Cardiac muscle cell (in vitro differentiated cells and primary cell): Measurements from ENCODE around the gene TFDP2. TPM values are rescaled to one million over a fixed set of nuclear protein-coding genes. Genes with fewer than 3 reads are reported as not detected.
"Not testable (repeated sequence)": the region's sequence is repeated elsewhere in the genome, so short reads cannot be mapped to it uniquely, and the experiment has no call there.

Experiments
- DNase-seq, 2 donors: peaks; one replicate each; pipeline versions ENCODE4 v3.0.0 to v3.0.0-alpha.2; 2010 to 2017; ENCODE audit warnings: low read depth in 1 of 2, low spot score in 1 of 2
- H3K27ac ChIP-seq: fragments of 200-600 bp; sonication (generic); 2 replicates; pipeline ENCODE4 v1.5.1; 2016
- H3K27me3 ChIP-seq: fragments of 200-600 bp; sonication (generic); 2 replicates; pipeline ENCODE4 v1.6.0; 2016; ENCODE audit warnings: control low read depth
- H3K36me3 ChIP-seq: fragments of 200-600 bp; sonication (generic); 2 replicates; pipeline ENCODE4 v1.5.1; 2016; ENCODE audit warnings: control low read depth
- H3K4me1 ChIP-seq: fragments of 200-600 bp; sonication (generic); 2 replicates; pipeline ENCODE4 v1.8.1; 2017; ENCODE audit warnings: low read depth, mild to moderate bottlenecking, mixed run types
- H3K4me3 ChIP-seq: fragments of 200-600 bp; sonication (generic); 2 replicates; pipeline ENCODE4 v1.5.1; 2016; ENCODE audit warnings: mild to moderate bottlenecking
- H3K9me3 ChIP-seq: fragments of 200-600 bp; sonication (generic); 2 replicates; pipeline ENCODE4 v1.5.1; 2017; ENCODE audit warnings: low read depth, mild to moderate bottlenecking, control low read depth
- polyA plus RNA-seq: library from polyadenylated mRNA; unstranded; fragments of >200 nt; fragmentation: Nextera tagmentation; extraction: Ambion mirVana; gene quantifications from 2 replicates; pipeline ENCODE4 v1.2.1, GENCODE V29; 2016
- total RNA-seq: library from RNA; depleted of rRNA; stranded (reverse); fragments of >200 nt; gene quantifications from 2 replicates; pipeline ENCODE4 v1.2.3, GENCODE V29; 2016
- TF ChIP-seq, protein P1 (sequence below): IDR thresholded peaks from 2 replicates; pipeline ENCODE4 v1.5.1; 2012; ENCODE audit warnings: low read depth, mild to moderate bottlenecking, low read length

The TFDP2 gene
- total and polyA plus RNA-seq, 2 experiments from 2014 or later: 60.8 to 95.2 TPM

DNA sequence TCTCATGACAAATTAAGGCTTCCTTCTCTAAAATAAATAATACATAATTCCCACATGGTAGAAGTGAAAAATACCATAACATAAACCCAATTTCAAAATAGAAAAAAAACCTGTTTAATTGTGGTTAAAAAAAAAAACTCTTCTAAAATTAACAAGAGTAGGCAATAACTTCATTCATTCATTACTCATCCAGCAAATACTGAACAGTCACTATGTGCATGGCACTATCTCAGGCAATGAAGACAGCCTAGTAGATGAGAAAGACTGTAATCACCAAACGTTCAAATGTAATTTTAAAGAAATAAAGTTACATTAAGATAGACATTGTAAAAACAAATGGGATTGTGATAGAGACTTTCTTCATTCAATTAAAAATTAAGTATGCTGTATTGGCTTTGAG lies 43.4 kb downstream of the TFDP2 start:
- no peak for DNase-seq
- Histone ChIP-seq H3K9me3 (no peaks in the 10 kb centered on the region), H3K4me1 (no peaks in the 10 kb centered on the region), H3K36me3 (no peaks in the 10 kb centered on the region), H3K27me3 (no peaks in the 10 kb centered on the region), H3K27ac (no peak overlapping the region), H3K4me3 (no peak overlapping the region)
- TF ChIP-seq, protein P1, sequence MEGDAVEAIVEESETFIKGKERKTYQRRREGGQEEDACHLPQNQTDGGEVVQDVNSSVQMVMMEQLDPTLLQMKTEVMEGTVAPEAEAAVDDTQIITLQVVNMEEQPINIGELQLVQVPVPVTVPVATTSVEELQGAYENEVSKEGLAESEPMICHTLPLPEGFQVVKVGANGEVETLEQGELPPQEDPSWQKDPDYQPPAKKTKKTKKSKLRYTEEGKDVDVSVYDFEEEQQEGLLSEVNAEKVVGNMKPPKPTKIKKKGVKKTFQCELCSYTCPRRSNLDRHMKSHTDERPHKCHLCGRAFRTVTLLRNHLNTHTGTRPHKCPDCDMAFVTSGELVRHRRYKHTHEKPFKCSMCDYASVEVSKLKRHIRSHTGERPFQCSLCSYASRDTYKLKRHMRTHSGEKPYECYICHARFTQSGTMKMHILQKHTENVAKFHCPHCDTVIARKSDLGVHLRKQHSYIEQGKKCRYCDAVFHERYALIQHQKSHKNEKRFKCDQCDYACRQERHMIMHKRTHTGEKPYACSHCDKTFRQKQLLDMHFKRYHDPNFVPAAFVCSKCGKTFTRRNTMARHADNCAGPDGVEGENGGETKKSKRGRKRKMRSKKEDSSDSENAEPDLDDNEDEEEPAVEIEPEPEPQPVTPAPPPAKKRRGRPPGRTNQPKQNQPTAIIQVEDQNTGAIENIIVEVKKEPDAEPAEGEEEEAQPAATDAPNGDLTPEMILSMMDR: no peak

DNA sequence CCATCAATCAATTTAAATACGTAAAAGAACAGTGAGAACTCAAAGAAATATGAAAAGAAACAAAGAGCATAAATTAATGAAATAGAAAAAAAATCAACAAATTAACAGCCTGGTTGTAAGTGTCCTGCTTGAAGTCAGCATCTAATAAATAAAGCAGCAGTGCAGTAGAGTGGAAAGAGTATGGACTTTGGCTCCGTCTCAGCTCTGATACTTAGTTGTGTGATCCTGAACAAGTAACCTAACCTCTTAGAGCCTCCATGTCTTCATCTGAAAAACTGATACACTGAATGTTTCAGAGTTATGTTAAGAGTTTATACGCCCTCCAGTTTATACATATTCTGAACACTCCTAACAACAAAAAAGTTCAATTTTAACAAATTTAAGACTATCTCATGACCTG lies 44.6 kb downstream of the TFDP2 start:
- no peak overlapping the region for H3K4me3 ChIP-seq
- DNase-seq: no peak
- no peaks in the 10 kb centered on the region for H3K9me3 ChIP-seq
- H3K4me1 ChIP-seq: no peaks in the 10 kb centered on the region
- no peaks in the 10 kb centered on the region for H3K36me3 ChIP-seq
- TF ChIP-seq, protein P1: no peak
- H3K27ac ChIP-seq: no peak overlapping the region
- no peaks in the 10 kb centered on the region for H3K27me3 ChIP-seq

DNA sequence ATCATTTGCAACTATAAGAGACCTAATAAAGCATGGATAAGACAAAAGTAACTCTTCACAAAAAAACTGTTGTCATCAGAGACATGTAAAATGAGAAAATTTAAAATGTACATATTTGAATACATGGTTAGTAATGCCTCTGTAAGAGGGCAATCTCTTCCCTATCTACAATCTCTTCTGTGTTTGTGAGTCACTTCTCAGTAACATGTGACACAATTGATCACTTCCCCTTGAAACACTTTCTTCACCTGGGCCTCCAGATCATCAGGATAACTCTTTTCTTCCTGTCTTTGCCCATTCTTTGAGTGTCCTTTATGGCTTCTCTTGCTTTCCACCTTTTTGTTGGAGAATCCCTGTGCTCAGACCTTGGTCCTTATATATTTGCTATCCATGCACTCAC lies 50.4 kb downstream of the TFDP2 start:
- Histone ChIP-seq H3K27me3 (no peaks in the 10 kb centered on the region), H3K36me3 (no peaks in the 10 kb centered on the region), H3K4me1 (no peaks in the 10 kb centered on the region), H3K9me3 (no peaks in the 10 kb centered on the region), H3K4me3 (no peak overlapping the region), H3K27ac (no peak overlapping the region)
- no peak for DNase-seq
- TF ChIP-seq, protein P1: no peak

DNA sequence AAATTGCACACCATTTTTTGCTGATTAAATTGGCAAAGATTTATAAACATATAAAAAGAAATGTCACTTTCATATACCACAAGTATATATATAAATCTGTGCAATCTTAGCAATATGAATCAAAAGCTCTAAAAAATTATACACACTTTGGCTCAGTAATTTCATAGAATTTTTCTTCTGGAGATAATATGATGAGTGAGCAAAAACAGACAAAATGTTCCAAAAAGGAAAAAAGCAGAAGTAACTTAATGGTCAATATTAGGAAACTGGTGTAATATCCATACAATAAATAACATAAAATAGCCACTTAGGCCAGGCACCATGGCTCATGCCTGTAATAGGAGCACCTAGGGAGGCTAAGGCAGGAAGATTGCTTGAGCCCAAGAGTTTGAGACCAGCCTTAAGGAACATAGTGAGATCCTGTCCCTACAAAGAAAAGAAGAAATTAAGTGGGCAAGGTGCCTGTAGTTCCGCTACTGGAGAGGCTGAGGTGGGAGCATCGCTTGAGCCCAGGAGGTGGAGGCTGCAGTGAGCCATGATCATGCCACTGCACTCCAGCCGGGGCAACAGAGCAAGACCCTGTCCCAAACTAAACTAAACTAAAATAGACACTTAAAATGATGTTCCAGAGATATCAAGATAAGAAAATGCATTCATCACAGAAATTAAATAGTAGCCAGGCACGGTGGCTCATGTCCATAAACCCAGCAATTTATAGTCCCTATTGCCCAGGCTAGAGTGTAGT lies 52.1 kb downstream of the TFDP2 start:
- Histone ChIP-seq H3K27me3 (no peaks in the 10 kb centered on the region), H3K36me3 (no peaks in the 10 kb centered on the region), H3K9me3 (no peaks in the 10 kb centered on the region), H3K27ac (no peak overlapping the region), H3K4me1 (no peaks in the 10 kb centered on the region), H3K4me3 (no peak overlapping the region)
- TF ChIP-seq, protein P1: no peak
- DNase-seq: no peak

DNA sequence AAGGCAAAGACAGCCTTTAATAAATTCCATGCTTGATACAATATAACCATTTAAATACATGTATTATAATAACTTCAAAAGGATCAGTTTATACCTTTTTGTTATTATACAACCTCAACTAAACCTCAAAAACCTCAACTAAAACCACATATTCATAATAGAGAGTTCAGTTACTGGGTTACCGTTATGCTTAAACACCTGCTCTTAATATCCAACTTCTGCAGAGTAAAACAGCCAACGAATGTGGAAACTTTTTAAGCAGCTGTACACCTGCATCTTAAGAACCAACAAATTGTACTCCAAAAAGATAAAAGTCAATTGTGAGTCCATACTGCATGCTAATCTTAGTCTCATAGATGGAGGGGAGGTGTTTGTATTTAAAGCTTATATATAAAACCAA lies 53.5 kb downstream of the TFDP2 start:
- H3K4me1 ChIP-seq: no peaks in the 10 kb centered on the region
- no peaks in the 10 kb centered on the region for H3K36me3 ChIP-seq
- H3K27ac ChIP-seq: no peak overlapping the region
- no peak for DNase-seq
- no peaks in the 10 kb centered on the region for H3K9me3 ChIP-seq
- H3K4me3 ChIP-seq: no peak overlapping the region
- TF ChIP-seq, protein P1: no peak
- no peaks in the 10 kb centered on the region for H3K27me3 ChIP-seq

DNA sequence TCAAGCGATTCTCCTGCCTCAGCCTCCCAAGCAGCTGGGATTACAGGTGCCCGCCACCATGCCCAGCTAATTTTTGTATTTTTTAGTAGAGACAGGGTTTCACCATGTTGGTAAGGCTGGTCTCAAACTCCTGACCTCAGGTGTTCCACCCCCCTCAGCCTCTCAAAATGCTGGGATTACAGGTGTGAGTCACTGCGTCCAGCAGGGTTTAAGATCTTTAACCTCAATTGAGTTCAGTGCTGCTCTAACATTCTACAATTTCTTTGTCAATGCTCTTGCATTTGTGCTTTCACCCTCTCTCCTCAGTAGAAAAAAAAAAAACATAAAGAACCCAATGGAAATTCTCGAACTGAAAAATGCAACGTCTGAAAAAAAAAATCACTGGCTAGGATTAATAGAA lies 60.4 kb downstream of the TFDP2 start:
- H3K27me3 ChIP-seq, H3K27ac ChIP-seq, H3K4me1 ChIP-seq, H3K9me3 ChIP-seq, H3K4me3 ChIP-seq, H3K36me3 ChIP-seq, DNase-seq: not testable (repeated sequence)
